Skin epidermis (tissue), 12 donors: Measurements from ENCODE around the gene ITM2B.
"Not testable (repeated sequence)": the region's sequence is repeated elsewhere in the genome, so short reads cannot be mapped to it uniquely, and the experiment has no call there.

Experiments
- H3K27ac ChIP-seq, 21 experiments: fragments of 200-600 bp; sonication (generic) in 11 of 21; one replicate each; pipeline ENCODE4 v1.5.0; 2020; ENCODE audit warnings: mild to moderate bottlenecking in 3 of 21, inconsistent platforms in 2 of 21, moderate library complexity in 2 of 21
- H3K4me3 ChIP-seq, 7 experiments: fragments of 200-600 bp; sonication (generic) in 2 of 7; one replicate each; pipeline ENCODE4 v1.5.0; 2020; ENCODE audit warnings: inconsistent platforms in 2 of 7, mild to moderate bottlenecking in 2 of 7, moderate library complexity in 1 of 7

Gene ITM2B

GRCh38 chr13:48233046-48233888, at the start of gene ITM2B:
Gene ITM2B (plus strand): TSS chr13:48233206. CDS start chr13:48233361, 155 bp downstream.
- Histone ChIP-seq H3K4me3 (peak within 1 kb of the TSS; percentile 60 to 95 (median 83)), H3K27ac (peak within 1 kb of the TSS; percentile 97 to 100 (median 100))

- H3K27ac ChIP-seq, result peak overlapping the region in 2 of 21 experiments; percentile 15 to 84
These were observed 48.7 kb upstream of the ITM2B start for GRCh38 chr13:48184260-48184659.

GRCh38 chr13:48185018-48185417, 48.0 kb upstream of the ITM2B start:
- Histone ChIP-seq H3K27ac (peak overlapping the region in 3 of 21 experiments; percentile 4 to 84 (median 15)), H3K4me3 (no peak overlapping the region)

More at GRCh38 chr13:48184260-48184659, 48.7 kb upstream of the ITM2B start:
- H3K4me3 ChIP-seq, result no peak overlapping the region

GRCh38 chr13:48186722-48187121, 46.3 kb upstream of the ITM2B start:
- peak overlapping the region in 3 of 21 experiments; percentile 60 to 84 (median 61) for H3K27ac ChIP-seq
- H3K4me3 ChIP-seq, result no peak overlapping the region

- Histone ChIP-seq H3K4me3 (no peak overlapping the region), H3K27ac (no peak overlapping the region)
These were observed 44.9 kb upstream of the ITM2B start for GRCh38 chr13:48188131-48188530.

GRCh38 chr13:48188601-48189000, 44.4 kb upstream of the ITM2B start:
- H3K4me3 ChIP-seq, result no peak overlapping the region
- no peak overlapping the region for H3K27ac ChIP-seq

GRCh38 chr13:48189171-48189570, 43.8 kb upstream of the ITM2B start:
- Histone ChIP-seq H3K27ac (no peak overlapping the region), H3K4me3 (no peak overlapping the region)

- Histone ChIP-seq H3K27ac (no peak overlapping the region), H3K4me3 (no peak overlapping the region)
These were observed 40.5 kb upstream of the ITM2B start for GRCh38 chr13:48192411-48192935.

- peak overlapping the region in 2 of 21 experiments; percentile 3 to 57 for H3K27ac ChIP-seq
These were observed 38.6 kb upstream of the ITM2B start for GRCh38 chr13:48194379-48194754.

GRCh38 chr13:48199404-48199946, 33.5 kb upstream of the ITM2B start:
- H3K27ac ChIP-seq, result no peak overlapping the region
- no peak overlapping the region for H3K4me3 ChIP-seq

More at GRCh38 chr13:48194379-48194754, 38.6 kb upstream of the ITM2B start:
- no peak overlapping the region for H3K4me3 ChIP-seq

- no peak overlapping the region for H3K27ac ChIP-seq
- no peak overlapping the region for H3K4me3 ChIP-seq
These were observed 32.0 kb upstream of the ITM2B start for GRCh38 chr13:48201044-48201443.

- H3K4me3 ChIP-seq, H3K27ac ChIP-seq: not testable (repeated sequence)
These were observed 25.8 kb upstream of the ITM2B start for GRCh38 chr13:48207207-48207606.

GRCh38 chr13:48210178-48210577, 22.8 kb upstream of the ITM2B start:
- Histone ChIP-seq H3K27ac (peak overlapping the region in 4 of 21 experiments; percentile 16 to 42 (median 37)), H3K4me3 (no peak overlapping the region)

- Histone ChIP-seq H3K4me3 (no peak overlapping the region), H3K27ac (no peak overlapping the region)
These were observed 18.4 kb upstream of the ITM2B start for GRCh38 chr13:48214519-48215121.

- not testable (repeated sequence) for H3K27ac ChIP-seq, H3K4me3 ChIP-seq
These were observed 17.3 kb upstream of the ITM2B start for GRCh38 chr13:48215511-48216203.

GRCh38 chr13:48216204-48216711, 16.7 kb upstream of the ITM2B start:
- no peak overlapping the region for H3K27ac ChIP-seq

GRCh38 chr13:48220592-48220980, 12.4 kb upstream of the ITM2B start:
- Histone ChIP-seq H3K27ac (peak overlapping the region in 17 of 21 experiments; percentile 38 to 92 (median 70)), H3K4me3 (no peak overlapping the region)

More at GRCh38 chr13:48216204-48216711, 16.7 kb upstream of the ITM2B start:
- H3K4me3 ChIP-seq, result no peak overlapping the region

- peak overlapping the region in 18 of 21 experiments; percentile 3 to 92 (median 68) for H3K27ac ChIP-seq
- H3K4me3 ChIP-seq, result no peak overlapping the region
These were observed 11.9 kb upstream of the ITM2B start for GRCh38 chr13:48220981-48221685.

- H3K4me3 ChIP-seq, result peak overlapping the region in 1 of 7 experiments; percentile 23
- H3K27ac ChIP-seq, result peak overlapping the region in 20 of 21 experiments; percentile 3 to 92 (median 68)
These were observed 11.3 kb upstream of the ITM2B start for GRCh38 chr13:48221686-48222187.
